GM12878 (cell line): Measurements from ENCODE around the gene NDNF. TPM values are rescaled to one million over a fixed set of nuclear protein-coding genes. Genes with fewer than 3 reads are reported as not detected.
A peak's percentile ranks its signal among the peaks of the same experiment; 100 is the strongest.

ENCODE experiments used
- ATAC-seq: fragments of 200-7000 bp; cut with Tn5 transposase; 3 replicates; pipeline ENCODE4 v1.9.1; 2020; ENCODE audit warnings: mild to moderate bottlenecking, moderate library complexity
- BruUV-seq: library from RNA; stranded (reverse); fragments of 400-500 nt; replicated peaks from 2 replicates; lab custom pipeline; 2021; lab: Mats Ljungman, UMichigan
- CTCF ChIA-PET: fragments of 300-600 bp; sonication (Branson Sonifier 250); formaldehyde crosslinking; extraction: SDS; loops from one replicate; lab custom pipeline; 2021; ENCODE audit warnings: inconsistent platforms; lab: Yijun Ruan, JAX
- POLR2A ChIA-PET: fragments of 350-600 bp; formaldehyde crosslinking; extraction: SDS; loops from one replicate; lab custom pipeline; 2021; ENCODE audit warnings: inconsistent platforms; lab: Charles Lee
- RAD21 ChIA-PET: fragments of 300-600 bp; sonication (Branson Sonifier 250); formaldehyde crosslinking; loops from one replicate; lab custom pipeline; 2023; ENCODE audit warnings: antibody characterized with exemption; ENCODE audit not compliant: unreplicated experiment; lab: Charles Lee
- SMC1A ChIA-PET: fragments of 300-600 bp; sonication (Branson Sonifier 250); formaldehyde crosslinking; loops from one replicate; lab custom pipeline; 2023; ENCODE audit not compliant: unreplicated experiment, uncharacterized antibody; lab: Charles Lee
- DNase-seq: peaks from one replicate; pipeline ENCODE4 v3.0.0-alpha.2; 2011; ENCODE audit warnings: low read depth, low spot score
- FAIRE-seq: peaks from 3 replicates; lab custom pipeline; 2011; peaks lifted over from hg19 to GRCh38; lab: Jason Lieb, UNC
- H2AFZ ChIP-seq: 2 replicates; pipeline ENCODE4 v1.6.0; 2011; ENCODE audit warnings: low read depth, low read length, control low read depth; ENCODE audit not compliant: control insufficient read depth
- H3K27ac ChIP-seq: 2 replicates; pipeline ENCODE4 v1.5.1; 2011; ENCODE audit warnings: control low read depth; ENCODE audit not compliant: control insufficient read depth, insufficient read depth
- H3K27me3 ChIP-seq, 2 experiments: replicated peaks in 1 of 2; 2 replicates each; pipeline versions ENCODE4 v1.6.0 to v1.6.1; 2011; ENCODE audit warnings: low read length in 1 of 2; ENCODE audit not compliant: control insufficient read depth in 2 of 2, insufficient read depth in 2 of 2
- H3K36me3 ChIP-seq, 2 experiments: 2 replicates each; pipeline ENCODE4 v1.5.1; 2011; ENCODE audit warnings: low read length in 1 of 2; ENCODE audit not compliant: control insufficient read depth in 2 of 2, insufficient read depth in 2 of 2
- H3K4me1 ChIP-seq: 2 replicates; pipeline ENCODE4 v1.6.1; 2011; ENCODE audit warnings: mild to moderate bottlenecking, low read length, moderate library complexity, mixed read lengths; ENCODE audit not compliant: control insufficient read depth, insufficient read depth
- H3K4me2 ChIP-seq: 2 replicates; pipeline ENCODE4 v1.6.0; 2011; ENCODE audit warnings: control low read depth; ENCODE audit not compliant: control insufficient read depth, insufficient read depth
- H3K4me3 ChIP-seq: fragments of 200-600 bp; sonication (generic); 2 replicates; pipeline ENCODE4 v1.5.1; 2016
- H3K79me2 ChIP-seq: 2 replicates; pipeline ENCODE4 v1.6.0; 2011; ENCODE audit warnings: low read length; ENCODE audit not compliant: control insufficient read depth, insufficient read depth
- H3K9ac ChIP-seq: 2 replicates; pipeline ENCODE4 v1.8.0; 2011; ENCODE audit warnings: low read length, control low read depth, mixed read lengths; ENCODE audit not compliant: control insufficient read depth, insufficient read depth
- H3K9me3 ChIP-seq: replicated peaks from 3 replicates; pipeline ENCODE4 v1.5.1; 2011; ENCODE audit warnings: mild to moderate bottlenecking, low read length; ENCODE audit not compliant: control insufficient read depth, insufficient read depth
- H4K20me1 ChIP-seq: 2 replicates; pipeline ENCODE4 v1.6.0; 2011; ENCODE audit not compliant: control insufficient read depth, insufficient read depth
- ATF7 ChIP-seq: fragments of 450-650 bp; IDR thresholded peaks from 2 replicates; pipeline ENCODE4 v1.6.1; 2016; ENCODE audit warnings: low read depth, mild to moderate bottlenecking
- BMI1 ChIP-seq: fragments of 450-650 bp; IDR thresholded peaks from 2 replicates; pipeline ENCODE4 v1.6.1; 2016; ENCODE audit warnings: mild to moderate bottlenecking, moderate library complexity, borderline replicate concordance
- CBX5 ChIP-seq: sonication (generic); IDR thresholded peaks from 2 replicates; pipeline ENCODE4 v1.6.1; 2016; ENCODE audit warnings: low read depth, moderate library complexity, mild to moderate bottlenecking, inconsistent platforms
- EZH2 ChIP-seq: IDR thresholded peaks from 2 replicates; pipeline ENCODE4 v1.6.1; 2012; ENCODE audit warnings: low read depth, mild to moderate bottlenecking, control low read depth, inconsistent platforms, low read length, borderline replicate concordance; ENCODE audit not compliant: control insufficient read depth
- HDAC6 ChIP-seq: fragments of 200-600 bp; sonication (generic); IDR thresholded peaks from one replicate; pipeline ENCODE4 v1.8.0; 2017; ENCODE audit warnings: antibody characterized with exemption; ENCODE audit not compliant: unreplicated experiment
- NR2C1 ChIP-seq: fragments of 450-650 bp; IDR thresholded peaks from 2 replicates; pipeline ENCODE4 v1.6.1; 2017; ENCODE audit warnings: antibody characterized with exemption, mild to moderate bottlenecking, moderate library complexity
- POLR2AphosphoS2 ChIP-seq: IDR thresholded peaks from 2 replicates; pipeline ENCODE4 v1.6.1; 2011; ENCODE audit warnings: low read depth, mild to moderate bottlenecking, low read length, improper control_type of control experiment, moderate library complexity
- POU2F2 ChIP-seq: IDR thresholded peaks from 3 replicates; pipeline ENCODE4 v1.6.1; 2011; ENCODE audit warnings: low read depth, mild to moderate bottlenecking, low read length, borderline replicate concordance
- RCOR1 ChIP-seq: conservative IDR thresholded peaks from 2 replicates; pipeline ENCODE4 v1.6.1; 2012; ENCODE audit warnings: low read depth, low read length, improper control_type of control experiment
- RUNX3 ChIP-seq: IDR thresholded peaks from 2 replicates; pipeline ENCODE4 v1.6.1; 2012; ENCODE audit warnings: low read length, inconsistent platforms
- SREBF1 ChIP-seq: IDR thresholded peaks from 2 replicates; pipeline ENCODE4 v1.6.1; 2012; ENCODE audit warnings: mild to moderate bottlenecking, low read length
- SREBF2 ChIP-seq: IDR thresholded peaks from 2 replicates; pipeline ENCODE4 v1.6.1; 2012; ENCODE audit warnings: mild to moderate bottlenecking, low read length
- SRF ChIP-seq, 2 experiments: IDR thresholded peaks; 2 replicates each; pipeline ENCODE4 v1.6.1; 2011; ENCODE audit warnings: low read depth in 2 of 2, low read length in 2 of 2, mild to moderate bottlenecking in 1 of 2, moderate library complexity in 1 of 2
- STAT1 ChIP-seq: fragments of 450-650 bp; conservative IDR thresholded peaks from 2 replicates; pipeline ENCODE4 v1.6.1; 2014; ENCODE audit warnings: antibody characterized with exemption, mild to moderate bottlenecking
- TCF12 ChIP-seq: IDR thresholded peaks from 2 replicates; pipeline ENCODE4 v1.6.1; 2011; ENCODE audit warnings: low read depth, mild to moderate bottlenecking, low read length
- TCF3 ChIP-seq: IDR thresholded peaks from 2 replicates; pipeline ENCODE4 v1.6.1; 2012; ENCODE audit warnings: low read depth, mild to moderate bottlenecking, low read length, borderline replicate concordance; ENCODE audit not compliant: insufficient read depth
- ZNF274 ChIP-seq: IDR thresholded peaks from one replicate; pipeline ENCODE4 v1.8.0; 2011; ENCODE audit not compliant: insufficient read length, insufficient read depth
- ZNF622 ChIP-seq: fragments of 450-650 bp; IDR thresholded peaks from 2 replicates; pipeline ENCODE4 v1.6.1; 2017; ENCODE audit warnings: mild to moderate bottlenecking, inconsistent platforms
- whole genome bisulfite sequencing: methylation state at CpG from one replicate; pipeline ENCODE4 v1.1.6; 2016; ENCODE audit warnings: low lambda C conversion rate; ENCODE audit not compliant: insufficient replicate concordance, insufficient coverage; ENCODE audit errors: missing lambda C conversion rate; 5-methylcytosine and 5-hydroxymethylcytosine counted together
- in situ Hi-C: fragments of 300-500 bp; cut with MboI; formaldehyde crosslinking; loops from 9 replicates; pipeline ENCODE4 v1.14.3; 2018; ENCODE audit warnings: mixed read lengths
- intact Hi-C: fragments of 100-400 bp; cut with micrococcal nuclease; formaldehyde crosslinking; loops from one replicate; pipeline ENCODE4 v1.14.2; 2022; ENCODE audit not compliant: unreplicated experiment
- polyA plus RNA-seq, 11 experiments: library from polyadenylated mRNA; depleted of rRNA in 4 of 11; unstranded in 6 of 11; stranded (reverse) in 5 of 11; fragments of >200 nt; fragmentation: Nextera tagmentation in 4 of 11; fragmentation: Illumina TruSeq in 1 of 11; extraction: Ambion mirVana in 4 of 11; extraction: Trizol in 1 of 11; gene quantifications; 1 replicate in 1 of 11; 2 replicates in 10 of 11; pipeline versions ENCODE4 v1.2.1 to v1.2.3, GENCODE V29; 2011 to 2016; ENCODE audit warnings: inconsistent platforms in 2 of 11, missing spikeins in 2 of 11, low read depth in 1 of 11
- total RNA-seq, 4 experiments: library from RNA; depleted of rRNA in 3 of 4; stranded (reverse); fragments of >200 nt in 3 of 4; fragmentation: Illumina TruSeq in 1 of 4; extraction: Trizol in 1 of 4; gene quantifications; 2 replicates each; pipeline versions ENCODE4 v1.2.1 to v1.2.3, GENCODE V29; 2013 to 2021
- TF ChIP-seq, protein P1 (sequence below): IDR thresholded peaks from 2 replicates; pipeline ENCODE4 v1.6.1; 2012; ENCODE audit warnings: low read depth, low read length, improper control_type of control experiment
- TF ChIP-seq, protein P2 (sequence below): IDR thresholded peaks from 2 replicates; pipeline ENCODE4 v1.6.1; 2011; ENCODE audit warnings: borderline replicate concordance, low read depth, mild to moderate bottlenecking, moderate library complexity, low read length; ENCODE audit not compliant: insufficient read depth, poor library complexity, severe bottlenecking

The NDNF gene
- total and polyA plus RNA-seq, 10 of the 15 experiments (the other 5 are each of a cell fraction or from before 2014, with no cell fraction given), result 0.26 TPM; not detected in 9

- Histone ChIP-seq H3K4me1 (peaks cover 3% of the 10 kb centered on the region; the same call in 1 of the 2 replicates), H2AFZ (no peak overlapping the region), H4K20me1 (no peaks in the 10 kb centered on the region), H3K27me3 (peaks cover 0 to 2% of the 10 kb centered on the region in 2 experiments; a peak in 1 of 4 replicates), H3K4me2 (no peak overlapping the region), H3K79me2 (no peaks in the 10 kb centered on the region), H3K27ac (no peak overlapping the region), H3K36me3 (no peaks in the 10 kb centered on the region), H3K9ac (no peak overlapping the region), H3K4me3 (no peak overlapping the region), H3K9me3 (no peaks in the 10 kb centered on the region)
- SMC1A ChIA-PET, result no interaction called here
- BruUV-seq, result no TSS peak
- RAD21 ChIA-PET, result no interaction called here
- FAIRE-seq (no peak), DNase-seq (no peak), ATAC-seq (peak; percentile 22; the same call in 2 of the 3 replicates)
- in situ Hi-C loops, result no loop called here
- 85% methylated on average over 1 of the region's 1 CpG for WGBS
- CTCF ChIA-PET, result no interaction called here
- intact Hi-C loops, result loop anchor here (5.0 kb wide), 1 partner anchor 957 kb away; no protein-coding TSS in a partner anchor
- POLR2A ChIA-PET, result no interaction called here
- TF ChIP-seq NR2C1, result no peak
- no peak for TF ChIP-seq POLR2AphosphoS2
- no peak for TF ChIP-seq STAT1
- TF ChIP-seq, protein P1, sequence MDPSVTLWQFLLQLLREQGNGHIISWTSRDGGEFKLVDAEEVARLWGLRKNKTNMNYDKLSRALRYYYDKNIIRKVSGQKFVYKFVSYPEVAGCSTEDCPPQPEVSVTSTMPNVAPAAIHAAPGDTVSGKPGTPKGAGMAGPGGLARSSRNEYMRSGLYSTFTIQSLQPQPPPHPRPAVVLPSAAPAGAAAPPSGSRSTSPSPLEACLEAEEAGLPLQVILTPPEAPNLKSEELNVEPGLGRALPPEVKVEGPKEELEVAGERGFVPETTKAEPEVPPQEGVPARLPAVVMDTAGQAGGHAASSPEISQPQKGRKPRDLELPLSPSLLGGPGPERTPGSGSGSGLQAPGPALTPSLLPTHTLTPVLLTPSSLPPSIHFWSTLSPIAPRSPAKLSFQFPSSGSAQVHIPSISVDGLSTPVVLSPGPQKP, result no peak
- TF ChIP-seq SRF (IDR thresholded peaks at IDR 0.05; ENCODE audit: low read depth in 2 of 2, low read length in 2 of 2), result no peak
- no peak for TF ChIP-seq ATF7
- TF ChIP-seq POU2F2, result no peak
- TF ChIP-seq SREBF2, result no peak
- TF ChIP-seq HDAC6, result no peak
- no peak for TF ChIP-seq ZNF274
- no peak for TF ChIP-seq EZH2
- TF ChIP-seq RUNX3, result no peak
- TF ChIP-seq, protein P2, sequence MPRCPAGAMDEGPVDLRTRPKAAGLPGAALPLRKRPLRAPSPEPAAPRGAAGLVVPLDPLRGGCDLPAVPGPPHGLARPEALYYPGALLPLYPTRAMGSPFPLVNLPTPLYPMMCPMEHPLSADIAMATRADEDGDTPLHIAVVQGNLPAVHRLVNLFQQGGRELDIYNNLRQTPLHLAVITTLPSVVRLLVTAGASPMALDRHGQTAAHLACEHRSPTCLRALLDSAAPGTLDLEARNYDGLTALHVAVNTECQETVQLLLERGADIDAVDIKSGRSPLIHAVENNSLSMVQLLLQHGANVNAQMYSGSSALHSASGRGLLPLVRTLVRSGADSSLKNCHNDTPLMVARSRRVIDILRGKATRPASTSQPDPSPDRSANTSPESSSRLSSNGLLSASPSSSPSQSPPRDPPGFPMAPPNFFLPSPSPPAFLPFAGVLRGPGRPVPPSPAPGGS, result no peak
- TF ChIP-seq BMI1, result no peak
- no peak for TF ChIP-seq ZNF622
- no peak for TF ChIP-seq TCF3
- TF ChIP-seq SREBF1, result no peak
- TF ChIP-seq TCF12, result no peak
- TF ChIP-seq RCOR1, result no peak
- no peak for TF ChIP-seq CBX5
Observed at GRCh38 chr4:121114756-121115155, 42.4 kb upstream of the NDNF start.
